ENCODE data around the gene COX7A2L. TPM values are rescaled to one million over a fixed set of nuclear protein-coding genes. Genes with fewer than 3 reads are reported as not detected.

COX7A2L gene
- total RNA-seq, 1 experiment from 2014 or later: 99.5 TPM

- Mint-ChIP-seq H3K27me3 (ENCODE audit: low read depth) (no peaks in the 10 kb centered on the region), H3K27ac (no peak overlapping the region), H3K4me1 (no peaks in the 10 kb centered on the region), H3K9me3 (no peaks in the 10 kb centered on the region), H3K36me3 (peaks cover 42% of the 10 kb centered on the region), H3K4me3 (no peak overlapping the region)
- ATAC-seq (no peak), DNase-seq (ENCODE audit: low spot score) (no peak)
- CTCF ChIA-PET: no interaction called here
- POLR2A ChIA-PET: no interaction called here
- no peak for TF ChIP-seq ATF6 (CRISPR knock-in tag; IDR thresholded peaks at IDR 0.05)
- TF ChIP-seq SMAD3 (CRISPR knock-in tag; IDR thresholded peaks at IDR 0.05; ENCODE audit: borderline replicate concordance): no peak
- no peak for TF ChIP-seq FOXP1 (CRISPR knock-in tag; IDR thresholded peaks at IDR 0.05; ENCODE audit: borderline replicate concordance)
- TF ChIP-seq ATF1 (CRISPR knock-in tag; IDR thresholded peaks at IDR 0.05): no peak
- no peak for TF ChIP-seq HMGA2 (CRISPR knock-in tag; IDR thresholded peaks at IDR 0.05)
- TF ChIP-seq HMGXB4 (CRISPR knock-in tag; IDR thresholded peaks at IDR 0.05): no peak
- no peak for TF ChIP-seq RELA (CRISPR knock-in tag; IDR thresholded peaks at IDR 0.05; ENCODE audit: borderline replicate concordance)
- TF ChIP-seq PRRX2 (CRISPR knock-in tag; IDR thresholded peaks at IDR 0.05): no peak
- no peak for TF ChIP-seq TEAD1 (CRISPR knock-in tag; IDR thresholded peaks at IDR 0.05)
- TF ChIP-seq FOXJ3 (CRISPR knock-in tag; IDR thresholded peaks at IDR 0.05; ENCODE audit: borderline replicate concordance): no peak
- TF ChIP-seq FOXP4 (CRISPR knock-in tag; IDR thresholded peaks at IDR 0.05): no peak
- TF ChIP-seq ZNF512 (CRISPR knock-in tag; IDR thresholded peaks at IDR 0.05; ENCODE audit: borderline replicate concordance): no peak
- TF ChIP-seq USF2 (CRISPR knock-in tag; IDR thresholded peaks at IDR 0.05): no peak
- no peak for TF ChIP-seq KAT7 (CRISPR knock-in tag; IDR thresholded peaks at IDR 0.05; ENCODE audit: borderline replicate concordance)
- no peak for TF ChIP-seq ELF4 (CRISPR knock-in tag; IDR thresholded peaks at IDR 0.05; ENCODE audit: low read depth)
- TF ChIP-seq ZNF281 (CRISPR knock-in tag; IDR thresholded peaks at IDR 0.05): no peak
These were observed 10.5 kb downstream of the COX7A2L start for GRCh38 chr2:42350434-42351063.

All from WTC11 (cell line).